ENCODE data around the gene BEX4. TPM values are rescaled to one million over a fixed set of nuclear protein-coding genes. Genes with fewer than 3 reads are reported as not detected.

Gene BEX4
- total and polyA plus RNA-seq, 9 of the 15 experiments (the other 6 are each of a cell fraction or from before 2014, with no cell fraction given) = 74.6 to 399 (median 154) TPM

- Histone ChIP-seq H3K27ac (ENCODE audit: extremely low read depth, low read depth, low read length) (peak overlapping the region; percentile 59), H4K20me1 (replicated peaks; ENCODE audit: control insufficient read depth, insufficient read depth, low read length) (no peaks in the 10 kb centered on the region), H3K9me3 (replicated peaks; ENCODE audit: control insufficient read depth, insufficient read depth, low read depth, low read length) (no peaks in the 10 kb centered on the region; the same call in 1 of the 2 replicates), H3K79me2 (ENCODE audit: control insufficient read depth, insufficient read depth, low read length) (peaks cover 5% of the 10 kb centered on the region; the same call in 1 of the 3 replicates), H3K36me3 (ENCODE audit: control insufficient read depth, insufficient read depth, low read length) (no peaks in the 10 kb centered on the region), H3K4me3 (no peak overlapping the region), H2AFZ (ENCODE audit: low read depth, low read length) (peak overlapping the region; percentile 26), H3K4me2 (ENCODE audit: insufficient read depth, low read length) (no peak overlapping the region), H3K4me1 (replicated peaks in 1 of 2; ENCODE audit: control insufficient read depth in 2 of 2, insufficient read depth in 2 of 2, low read length in 2 of 2) (peaks cover 9 to 42% of the 10 kb centered on the region in 2 experiments), H3K9me1 (ENCODE audit: control insufficient read depth, insufficient read depth, low read length) (no peaks in the 10 kb centered on the region), H3K9ac (ENCODE audit: insufficient read depth in 1 of 2, low read depth in 2 of 2, low read length in 2 of 2) (peak overlapping the region in 1 of 2 experiments; percentile 20; a peak in 1 of 4 replicates), H3K27me3 (ENCODE audit: control insufficient read depth in 2 of 2, insufficient read depth in 2 of 2, low read length in 2 of 2) (no peaks in the 10 kb centered on the region)
- in situ Hi-C loops (cut with MboI) (no loop called here), intact Hi-C loops (cut with micrococcal nuclease) (no loop called here)
- no TSS peak for BruUV-seq (replicated peaks)
- ChIA-PET POLR2A (no interaction called here), CTCF (ENCODE audit: low intra/inter-chr PET ratio) (no interaction called here)
- TF ChIP-seq TAF7 (tag; IDR thresholded peaks at IDR 0.05) (no peak), BMI1 (IDR thresholded peaks at IDR 0.05; ENCODE audit: low read length) (no peak), TCF3 (CRISPR knock-in tag; IDR thresholded peaks at IDR 0.05) (no peak), SNIP1 (IDR thresholded peaks at IDR 0.05; ENCODE audit: low read depth) (no peak), TEAD2 (tag; IDR thresholded peaks at IDR 0.05) (no peak), NFIC (IDR thresholded peaks at IDR 0.05) (no peak), MAFG (tag; conservative IDR thresholded peaks at IDR 0.05) (no peak), ZSCAN29 (IDR thresholded peaks at IDR 0.05) (no peak), ZNF699 (CRISPR knock-in tag; IDR thresholded peaks at IDR 0.05; ENCODE audit: insufficient replicate concordance) (no peak), AFF1 (IDR thresholded peaks at IDR 0.05; ENCODE audit: low read depth in 1 of 2, partially characterized antibody in 2 of 2) (no peak), CBX2 (IDR thresholded peaks at IDR 0.05; ENCODE audit: insufficient read depth, low read length, poor library complexity, severe bottlenecking) (no peak), TAL1 (IDR thresholded peaks at IDR 0.05) (no peak), ZNF263 (CRISPR knock-in tag; IDR thresholded peaks at IDR 0.05; ENCODE audit: borderline replicate concordance) (no peak), GMEB1 (CRISPR knock-in tag; IDR thresholded peaks at IDR 0.05) (no peak)
- DNase-seq (ENCODE audit: extremely low read depth in 1 of 4, low spot score in 3 of 4) = no peak
- ATAC-seq = no peak
- FAIRE-seq = no peak
- WGBS (ENCODE audit: insufficient coverage, low coverage, missing lambda C conversion rate) = 83% methylated on average over 1 of the region's 1 CpG
Observed at GRCh38 chrX:103236296-103236695, 21.4 kb downstream of the BEX4 start.

Measured in K562 (cell line).